Nucleus accumbens (tissue), 56 donors: ENCODE results near the gene EPHA1.

Source experiments
- DNase-seq, 56 donors: peaks; one replicate each; lab custom pipeline; 2025; lab: John Stamatoyannopoulos, UW

Gene EPHA1

DNA sequence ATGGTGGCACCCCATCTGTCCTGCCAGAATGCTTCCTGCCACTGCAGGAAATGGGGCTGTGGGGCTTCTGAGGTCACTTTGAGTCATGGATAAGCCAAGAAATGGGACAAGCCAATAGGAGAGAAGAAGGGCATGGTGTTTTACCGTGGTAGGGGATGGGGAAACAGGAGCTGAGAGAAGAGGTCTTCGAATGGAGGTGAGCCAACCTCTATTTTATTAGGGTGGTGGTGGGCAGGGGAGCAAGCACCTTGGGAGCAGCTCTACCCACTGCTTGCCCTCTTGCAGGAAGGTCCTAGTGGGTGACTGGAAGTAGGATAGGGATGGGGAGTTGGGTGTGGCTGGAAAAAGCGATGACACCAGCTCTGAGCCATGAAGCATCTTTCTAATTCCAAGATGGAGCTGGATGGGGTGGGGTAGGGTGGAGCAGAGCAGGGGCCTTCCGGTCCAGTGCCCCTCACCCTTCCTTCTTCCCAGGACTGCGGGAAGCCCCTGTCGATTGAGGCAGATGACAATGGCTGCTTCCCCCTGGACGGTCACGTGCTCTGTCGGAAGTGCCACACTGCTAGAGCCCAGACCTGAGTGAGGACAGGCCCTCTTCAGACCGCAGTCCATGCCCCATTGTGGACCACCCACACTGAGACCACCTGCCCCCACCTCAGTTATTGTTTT lies 18.4 kb downstream of the EPHA1 start:
- DNase-seq = no peak

DNA sequence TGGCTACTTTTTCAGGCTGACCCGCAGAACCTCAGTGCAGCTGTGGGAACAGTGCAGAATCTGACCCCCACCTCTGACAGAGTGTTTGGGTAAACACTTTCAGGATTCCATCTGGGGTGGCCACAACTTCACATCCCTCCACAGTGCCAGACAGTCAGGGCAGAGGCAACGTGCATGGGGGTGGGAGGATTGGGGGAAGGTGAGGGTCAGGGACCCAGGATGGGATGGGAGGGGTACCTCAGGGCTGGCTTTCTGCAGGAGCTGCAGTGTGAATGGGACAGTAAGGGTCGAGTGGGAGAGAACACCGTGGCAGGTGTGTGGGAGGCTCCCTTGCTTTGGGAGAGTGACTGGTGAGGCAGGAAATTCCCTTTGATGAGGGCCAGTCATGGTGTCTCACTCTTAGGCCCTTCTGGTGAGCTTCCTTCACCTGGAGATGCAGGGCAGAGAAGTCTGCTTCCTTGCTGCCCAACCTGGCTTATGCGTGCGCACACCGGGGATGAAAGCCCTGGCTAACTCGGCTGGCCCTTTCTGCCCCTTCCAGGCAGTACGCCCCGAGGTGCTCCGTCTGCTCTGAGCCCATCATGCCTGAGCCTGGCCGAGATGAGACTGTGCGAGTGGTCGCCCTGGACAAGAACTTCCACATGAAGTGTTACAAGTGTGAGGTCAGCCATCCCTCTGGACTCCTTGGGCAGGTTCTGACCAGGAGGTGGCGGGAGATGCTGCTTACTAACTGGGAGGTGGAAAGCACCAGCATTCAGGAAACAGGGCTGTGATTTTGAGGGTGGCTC lies 19.1 kb downstream of the EPHA1 start:
- DNase-seq = no peak

DNA sequence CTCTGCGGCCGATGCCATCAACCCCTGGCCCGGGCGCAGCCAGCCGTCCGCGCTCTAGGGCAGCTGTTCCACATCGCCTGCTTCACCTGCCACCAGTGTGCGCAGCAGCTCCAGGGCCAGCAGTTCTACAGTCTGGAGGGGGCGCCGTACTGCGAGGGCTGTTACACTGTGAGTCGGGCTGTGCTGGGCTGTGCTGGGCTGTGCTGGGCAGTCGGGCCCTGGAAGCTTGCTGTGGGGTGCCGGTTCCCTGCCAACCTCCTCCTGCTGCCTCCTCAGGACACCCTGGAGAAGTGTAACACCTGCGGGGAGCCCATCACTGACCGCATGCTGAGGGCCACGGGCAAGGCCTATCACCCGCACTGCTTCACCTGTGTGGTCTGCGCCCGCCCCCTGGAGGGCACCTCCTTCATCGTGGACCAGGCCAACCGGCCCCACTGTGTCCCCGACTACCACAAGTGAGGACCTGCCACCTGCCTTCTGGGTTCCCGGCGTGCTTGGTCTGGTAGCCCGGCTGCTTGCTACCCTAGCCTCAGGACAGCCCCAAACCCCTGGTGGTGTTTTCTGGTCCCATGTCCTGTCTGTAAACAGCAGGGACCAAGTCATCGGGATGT lies 20.1 kb downstream of the EPHA1 start:
- no peak for DNase-seq

DNA sequence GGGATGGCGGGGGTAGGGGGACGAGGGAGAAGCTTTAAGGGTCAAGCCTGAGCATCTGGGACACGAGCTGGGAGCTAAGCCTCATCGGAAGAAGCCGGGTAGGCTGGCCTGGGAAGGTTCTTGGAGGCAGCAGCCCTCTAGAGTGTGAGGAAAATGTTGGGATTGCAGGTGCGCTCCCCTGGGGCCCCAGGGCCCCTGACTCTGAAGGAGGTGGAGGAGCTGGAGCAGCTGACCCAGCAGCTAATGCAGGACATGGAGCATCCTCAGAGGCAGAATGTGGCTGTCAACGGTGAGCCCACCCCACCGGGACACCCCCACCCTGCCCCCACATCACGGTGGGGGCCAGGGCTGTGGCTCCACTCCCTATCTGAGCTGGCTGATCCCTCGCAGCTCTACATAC lies 20.6 kb downstream of the EPHA1 start:
- DNase-seq = no peak

DNA sequence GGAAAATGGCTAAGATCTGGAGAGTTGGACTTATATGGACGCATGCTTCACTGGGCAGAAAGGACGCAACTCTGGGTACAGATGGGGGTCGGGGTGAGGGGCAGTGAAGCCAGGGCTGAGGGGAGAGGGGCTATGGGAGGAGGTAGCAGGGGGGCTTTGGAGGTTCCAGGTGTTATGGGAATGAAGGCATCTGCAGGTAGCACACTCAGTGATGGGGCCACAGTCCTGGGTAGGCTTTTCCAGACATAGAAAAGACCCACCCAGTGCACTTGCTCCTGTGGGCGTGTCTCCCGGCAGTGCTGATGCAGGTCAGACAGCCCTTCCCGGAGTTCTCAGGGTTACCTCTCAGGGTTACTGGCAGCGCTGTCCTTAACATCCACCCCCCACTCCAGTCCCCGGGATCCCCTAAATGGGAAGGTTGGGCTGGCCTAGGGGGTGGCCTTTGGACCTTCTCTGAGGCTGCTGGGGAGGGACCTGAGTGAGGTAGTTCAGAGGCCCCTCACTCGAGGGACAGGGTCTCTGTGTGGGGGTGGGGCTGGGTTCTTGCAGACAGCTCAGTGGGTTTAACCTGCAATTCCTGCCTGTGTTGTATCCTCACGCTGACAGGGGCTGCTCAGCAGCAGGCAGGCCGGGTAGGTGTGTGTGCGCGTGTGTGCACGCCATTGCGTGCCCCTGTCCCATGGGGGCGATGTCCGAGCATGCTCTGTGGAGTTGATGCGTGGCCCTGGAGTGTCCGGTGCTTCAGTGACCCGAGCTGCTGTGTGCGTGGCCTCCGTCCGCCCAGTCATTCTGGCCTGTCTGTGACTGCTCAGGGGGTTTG lies 21.3 kb downstream of the EPHA1 start:
- DNase-seq = no peak

DNA sequence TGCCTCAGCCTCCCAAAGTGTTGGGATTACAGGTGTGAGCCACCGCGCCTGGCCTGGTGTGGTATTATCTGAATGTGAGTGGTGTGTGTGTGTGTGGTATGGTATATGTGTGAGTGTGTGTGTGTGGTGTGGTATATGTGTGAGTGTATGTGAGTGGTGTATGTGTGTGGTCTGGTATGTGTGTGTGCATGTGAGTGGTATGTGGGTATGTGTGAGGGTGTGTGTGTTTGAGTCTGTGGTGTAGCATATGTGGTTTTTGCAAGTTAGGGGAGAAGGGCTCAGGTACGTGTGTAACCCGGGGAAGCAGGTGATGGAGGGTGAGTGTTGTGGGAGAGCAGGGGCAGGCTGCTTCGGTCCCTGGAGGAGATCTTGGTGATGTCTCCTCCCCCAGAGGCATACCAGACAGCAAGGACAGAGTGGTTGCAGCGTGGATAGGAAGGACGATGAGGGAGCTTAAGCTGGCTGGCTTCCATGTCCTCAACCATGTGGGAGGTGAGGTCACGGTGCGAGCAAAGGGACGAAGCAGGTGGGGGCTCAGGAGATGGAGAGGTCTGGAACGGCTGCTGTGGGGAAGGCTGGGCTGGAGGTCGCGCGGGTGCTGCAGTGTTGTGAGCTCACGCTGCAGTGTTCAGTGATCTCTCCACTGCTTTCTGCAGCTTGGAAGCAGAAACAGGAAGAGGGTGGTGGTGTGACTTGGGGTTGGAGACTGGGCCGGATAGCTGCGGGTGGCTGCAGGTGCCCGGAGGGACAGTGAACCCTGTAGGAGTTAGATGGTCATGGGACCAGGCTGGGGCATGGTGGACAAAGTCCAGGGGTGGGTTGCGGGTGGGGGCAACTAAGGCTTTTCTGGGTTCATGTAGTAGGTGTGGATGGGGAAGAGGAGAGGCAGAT lies 22.5 kb downstream of the EPHA1 start:
- no peak for DNase-seq

DNA sequence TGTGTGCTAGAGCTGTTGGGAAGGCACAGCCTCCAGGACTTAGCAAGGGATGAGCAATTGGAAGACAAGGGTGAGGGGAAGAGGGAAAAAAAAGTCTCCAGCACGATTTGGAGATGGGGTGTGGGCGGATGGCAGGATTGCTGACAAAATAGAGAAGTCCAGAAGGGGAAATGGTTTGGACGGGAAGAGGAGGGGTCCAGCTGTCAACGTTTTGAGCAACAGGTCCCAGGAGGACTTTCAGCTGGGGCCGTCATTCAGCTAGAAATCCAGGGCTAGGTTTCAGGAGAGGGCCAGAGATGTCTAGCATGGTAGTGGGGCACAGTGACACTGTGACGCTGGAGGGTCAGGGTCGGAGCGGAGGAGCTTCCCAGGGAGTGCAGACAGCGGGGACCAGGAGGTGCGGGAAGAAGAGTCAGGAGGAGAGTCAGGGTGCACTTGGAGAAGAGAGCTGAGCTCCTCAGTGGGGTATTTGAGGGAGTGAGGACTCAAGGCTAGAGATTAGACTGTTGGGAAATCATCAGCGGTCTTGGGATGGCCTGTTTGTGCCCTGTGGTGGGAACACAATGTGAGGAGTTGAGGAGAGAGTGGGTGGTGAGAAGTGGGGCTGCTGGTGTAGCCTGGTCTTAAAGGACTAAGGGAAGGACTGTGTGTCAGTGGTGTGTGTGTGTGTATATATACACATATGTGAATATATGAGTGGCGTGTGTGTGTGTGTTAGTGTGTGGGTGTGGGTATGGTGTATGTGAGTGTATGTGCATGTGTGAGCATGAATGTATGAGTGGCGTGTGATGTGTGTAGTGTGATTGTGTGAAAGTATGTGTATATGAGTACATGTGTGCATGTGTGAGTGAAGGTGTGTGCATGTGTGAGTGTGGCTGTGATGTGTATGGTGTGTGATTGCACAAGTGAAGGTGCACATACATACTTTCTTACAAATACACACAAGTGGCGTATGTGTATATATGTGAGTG lies 23.7 kb downstream of the EPHA1 start:
- DNase-seq = no peak

DNA sequence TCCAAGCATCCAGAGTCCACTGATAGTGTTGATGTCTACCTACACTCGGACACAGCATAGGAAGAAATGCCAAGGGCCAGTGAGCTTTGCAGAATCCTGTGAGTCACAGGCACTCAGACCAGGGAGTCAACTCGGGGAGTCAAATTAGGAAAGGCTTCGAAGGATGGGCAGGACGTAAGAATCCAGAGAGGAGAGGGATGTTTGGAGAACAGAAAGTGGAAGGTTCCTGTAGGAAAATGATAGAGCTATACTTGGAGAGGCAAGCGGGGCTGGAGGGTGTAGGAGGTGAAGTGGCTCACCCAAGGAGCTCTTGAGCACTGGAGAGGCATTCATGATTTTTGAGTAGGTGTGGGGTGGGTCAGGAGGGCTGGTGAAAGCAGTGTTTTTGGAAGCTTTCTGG lies 24.5 kb downstream of the EPHA1 start:
- no peak for DNase-seq

DNA sequence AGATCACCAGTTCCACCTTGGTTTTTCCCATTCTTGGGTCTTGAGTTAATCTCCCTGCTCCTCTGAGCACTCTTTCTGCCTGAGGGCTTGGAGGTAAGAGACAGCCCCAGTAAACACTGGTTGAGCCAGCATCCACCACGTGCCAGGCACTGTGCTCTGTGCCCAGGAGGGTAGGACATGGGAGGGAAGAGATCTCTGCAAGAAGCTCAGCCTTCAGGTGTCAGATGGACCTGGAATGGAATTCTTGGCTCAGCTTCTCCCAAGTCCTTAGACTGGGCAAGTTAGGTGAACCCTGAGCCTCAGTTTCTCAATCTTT lies 25.1 kb downstream of the EPHA1 start:
- no peak for DNase-seq

DNA sequence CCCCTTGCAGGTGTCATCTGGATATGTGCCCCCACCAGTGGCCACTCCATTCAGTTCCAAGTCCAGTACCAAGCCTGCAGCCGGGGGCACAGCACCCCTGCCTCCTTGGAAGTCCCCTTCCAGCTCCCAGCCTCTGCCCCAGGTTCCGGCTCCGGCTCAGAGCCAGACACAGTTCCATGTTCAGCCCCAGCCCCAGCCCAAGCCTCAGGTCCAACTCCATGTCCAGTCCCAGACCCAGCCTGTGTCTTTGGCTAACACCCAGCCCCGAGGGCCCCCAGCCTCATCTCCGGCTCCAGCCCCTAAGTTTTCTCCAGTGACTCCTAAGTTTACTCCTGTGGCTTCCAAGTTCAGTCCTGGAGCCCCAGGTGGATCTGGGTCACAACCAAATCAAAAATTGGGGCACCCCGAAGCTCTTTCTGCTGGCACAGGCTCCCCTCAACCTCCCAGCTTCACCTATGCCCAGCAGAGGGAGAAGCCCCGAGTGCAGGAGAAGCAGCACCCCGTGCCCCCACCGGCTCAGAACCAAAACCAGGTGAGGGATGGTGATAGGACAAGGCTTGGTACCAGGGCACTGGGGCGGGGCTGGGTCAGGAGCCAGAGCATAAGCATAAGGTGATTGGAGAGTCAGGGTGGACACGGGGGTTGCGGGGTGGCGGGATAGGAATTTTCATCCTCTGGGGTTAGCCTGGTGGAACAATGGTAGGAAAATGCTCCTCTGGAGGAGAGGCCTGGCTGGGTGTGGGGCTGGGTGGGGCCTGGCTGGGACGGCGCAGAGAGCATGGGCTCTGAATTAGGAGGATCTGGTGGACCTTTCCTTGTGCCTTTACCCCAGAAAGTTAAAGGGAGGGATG lies 25.6 kb downstream of the EPHA1 start:
- no peak for DNase-seq

DNA sequence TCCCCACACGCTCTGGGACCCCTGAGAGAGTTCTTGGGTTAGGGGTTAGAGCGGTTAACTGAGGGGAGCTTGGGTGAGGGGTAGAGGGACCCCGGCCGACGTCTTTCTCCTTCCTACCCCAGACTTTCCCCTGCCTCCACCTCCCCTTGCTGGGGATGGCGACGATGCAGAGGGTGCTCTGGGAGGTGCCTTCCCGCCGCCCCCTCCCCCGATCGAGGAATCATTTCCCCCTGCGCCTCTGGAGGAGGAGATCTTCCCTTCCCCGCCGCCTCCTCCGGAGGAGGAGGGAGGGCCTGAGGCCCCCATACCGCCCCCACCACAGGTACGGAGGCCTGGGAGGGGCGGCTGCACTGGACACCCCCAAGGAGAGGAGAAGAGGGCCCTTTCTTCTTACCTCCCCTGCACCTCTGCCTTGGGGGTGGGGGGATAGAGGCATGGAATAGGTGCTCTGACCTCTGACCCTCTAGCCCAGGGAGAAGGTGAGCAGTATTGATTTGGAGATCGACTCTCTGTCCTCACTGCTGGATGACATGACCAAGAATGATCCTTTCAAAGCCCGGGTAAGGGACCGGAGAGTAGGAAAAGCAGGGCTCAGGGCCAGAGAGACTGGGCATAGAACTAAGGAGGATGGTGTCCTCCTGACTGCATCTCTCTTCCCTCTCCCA lies 26.4 kb downstream of the EPHA1 start:
- no peak for DNase-seq

DNA sequence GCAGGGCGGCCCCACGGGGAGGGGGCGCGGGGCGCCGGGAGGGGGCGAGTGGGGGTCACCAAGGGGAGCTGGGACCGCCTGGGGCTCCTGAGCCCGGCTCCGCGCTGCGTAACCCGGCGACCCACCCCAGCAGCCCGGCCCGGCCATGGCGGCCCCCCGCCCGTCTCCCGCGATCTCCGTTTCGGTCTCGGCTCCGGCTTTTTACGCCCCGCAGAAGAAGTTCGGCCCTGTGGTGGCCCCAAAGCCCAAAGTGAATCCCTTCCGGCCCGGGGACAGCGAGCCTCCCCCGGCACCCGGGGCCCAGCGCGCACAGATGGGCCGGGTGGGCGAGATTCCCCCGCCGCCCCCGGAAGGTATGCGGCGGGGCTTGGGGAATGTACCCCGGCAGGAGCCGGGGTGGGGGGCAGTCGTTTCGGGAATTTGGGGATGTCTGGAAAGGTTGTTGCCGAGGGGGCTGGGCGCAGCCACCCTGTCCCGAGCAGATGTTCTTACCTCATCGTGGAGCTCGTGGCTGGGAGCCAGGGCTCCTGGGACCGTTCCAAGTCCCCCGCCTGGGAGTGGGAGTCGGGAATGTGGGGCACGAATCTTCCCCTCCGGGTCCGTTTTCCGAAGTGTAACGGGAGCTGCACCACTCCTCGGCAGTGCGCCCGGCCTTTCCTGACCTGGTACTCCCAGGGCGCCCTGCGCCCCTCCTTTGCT lies 27.1 kb downstream of the EPHA1 start:
- DNase-seq = peak in 38 of 56 donors; percentile 12 to 73 (median 40)

DNA sequence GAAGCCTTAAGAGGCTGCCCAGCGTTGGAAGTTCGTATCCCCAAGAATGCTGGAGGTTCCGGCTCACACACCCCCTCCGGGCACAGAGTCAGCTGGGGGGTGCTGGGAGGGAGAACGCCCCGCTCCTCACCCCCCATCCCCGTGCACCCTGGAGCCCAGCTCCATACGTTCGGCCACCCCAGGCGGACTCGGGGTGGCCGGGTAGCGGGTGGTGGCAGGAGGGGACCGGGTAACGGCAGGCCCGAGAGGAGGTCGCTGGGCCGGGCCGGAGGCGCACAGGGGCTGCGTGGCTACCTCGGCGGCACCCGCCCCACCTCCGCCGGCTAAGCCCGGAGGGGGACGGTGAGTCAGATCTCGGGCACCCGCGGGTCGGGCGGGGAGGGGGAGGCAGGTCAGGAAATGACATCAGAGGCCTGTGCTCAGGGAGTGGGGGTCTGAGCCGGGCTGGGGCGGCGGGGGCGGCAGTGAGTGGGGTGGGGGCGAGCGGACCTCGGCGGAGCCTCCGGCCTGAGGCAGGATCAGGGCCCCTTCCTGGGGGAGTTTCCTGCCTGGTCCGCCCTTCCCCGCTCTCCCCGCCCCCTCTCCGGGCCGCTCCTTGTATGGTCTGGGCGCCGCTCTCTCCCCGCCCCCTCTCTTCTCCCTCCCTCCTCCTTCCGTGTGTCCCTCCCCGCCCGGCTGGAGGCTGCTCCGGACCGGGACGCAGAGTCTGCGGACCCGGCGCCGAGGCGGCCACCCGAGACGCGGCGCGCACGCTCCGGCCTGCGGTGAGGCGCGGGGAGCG lies 27.8 kb downstream of the EPHA1 start, which contains the start of gene ZYX:
Gene ZYX (plus strand): TSS at position 700 of the 781 bp plus-strand sequence. CDS start 227 bp downstream, outside the sequence.
- DNase-seq = peak in 55 of 56 donors; percentile 25 to 97 (median 77)

DNA sequence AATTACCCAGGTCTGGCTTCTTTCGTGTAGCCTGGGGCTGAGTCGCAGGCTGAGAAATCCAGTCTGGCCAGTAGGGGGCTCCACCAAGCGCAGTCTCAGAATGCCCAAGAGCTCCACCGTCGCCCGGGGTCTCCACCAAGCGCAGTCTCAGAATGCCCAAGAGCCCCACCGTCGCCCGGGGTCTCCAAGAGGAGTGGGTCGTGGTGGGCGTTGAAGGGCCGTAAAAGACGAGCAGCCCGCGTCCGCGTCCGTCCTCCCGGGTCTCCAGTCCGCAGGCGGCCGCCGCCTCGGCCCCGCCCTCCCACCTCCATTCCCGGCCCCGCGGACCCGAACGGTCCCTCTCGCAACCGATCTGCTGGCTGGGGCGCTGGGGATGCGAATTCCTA lies 28.4 kb downstream of the EPHA1 start:
- peak in 54 of 56 donors; percentile 14 to 92 (median 72) for DNase-seq

DNA sequence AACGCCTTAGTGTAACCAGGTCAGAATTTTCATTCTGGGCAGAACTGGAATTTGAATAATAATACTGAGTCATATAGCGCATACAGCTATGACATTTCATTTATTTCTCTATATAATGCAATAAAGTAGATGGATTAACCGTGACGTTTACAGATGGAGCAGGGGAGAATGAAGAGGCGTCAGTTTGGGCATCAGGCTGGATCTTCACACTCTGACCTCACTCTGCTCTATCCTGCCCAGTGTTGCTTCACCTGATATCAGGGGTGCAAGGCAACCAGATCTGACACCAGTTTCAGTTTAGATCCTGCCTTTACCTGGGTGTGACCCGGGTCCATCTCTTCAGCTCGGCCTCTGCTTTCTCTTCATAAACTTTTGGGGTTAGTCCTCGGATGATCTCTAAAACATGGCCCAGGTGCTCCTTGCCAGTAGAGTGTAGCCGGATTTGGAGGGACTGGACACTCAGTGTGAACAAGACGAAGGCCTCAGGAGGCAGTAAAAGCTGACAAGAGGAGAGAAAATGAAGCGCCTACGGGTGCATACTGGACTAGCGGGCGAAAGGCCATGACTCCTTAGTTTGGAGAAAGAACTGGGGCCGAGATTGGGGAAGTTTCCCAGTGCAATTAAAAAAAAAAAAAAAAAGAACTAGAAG lies 28.9 kb downstream of the EPHA1 start:
- DNase-seq = peak in 3 of 56 donors; percentile 42 to 60 (median 48)
